GM19240 (cell line): Measurements from ENCODE around the gene KLHL2.
A peak's percentile ranks its signal among the peaks of the same experiment; 100 is the strongest.
"Not testable (repeated sequence)": the region's sequence is repeated elsewhere in the genome, so short reads cannot be mapped to it uniquely, and the experiment has no call there.

Experiments
- DNase-seq: peaks from one replicate; pipeline ENCODE4 v3.0.0; 2011; ENCODE audit warnings: low spot score; ENCODE audit not compliant: insufficient read length

Gene KLHL2

GRCh38 chr4:165232623-165233433, 25.5 kb downstream of the KLHL2 start:
- DNase-seq = not testable (repeated sequence)

GRCh38 chr4:165234766-165235165, 27.4 kb downstream of the KLHL2 start:
- no peak for DNase-seq

GRCh38 chr4:165236852-165237251, 29.5 kb downstream of the KLHL2 start:
- not testable (repeated sequence) for DNase-seq

GRCh38 chr4:165238041-165238640, 30.8 kb downstream of the KLHL2 start:
- not testable (repeated sequence) for DNase-seq

GRCh38 chr4:165240761-165241160, 33.4 kb downstream of the KLHL2 start:
- DNase-seq = not testable (repeated sequence)

GRCh38 chr4:165244148-165244547, 36.8 kb downstream of the KLHL2 start:
- DNase-seq = not testable (repeated sequence)

GRCh38 chr4:165244587-165245186, 37.3 kb downstream of the KLHL2 start:
- DNase-seq = not testable (repeated sequence)

GRCh38 chr4:165248102-165248501, 40.7 kb downstream of the KLHL2 start:
- no peak for DNase-seq

- not testable (repeated sequence) for DNase-seq
Observed at GRCh38 chr4:165248904-165249303, 41.5 kb downstream of the KLHL2 start.

GRCh38 chr4:165254771-165255170, 47.4 kb downstream of the KLHL2 start:
- not testable (repeated sequence) for DNase-seq

- DNase-seq = peak; percentile 2
Observed at GRCh38 chr4:165255439-165255838, 48.1 kb downstream of the KLHL2 start.

GRCh38 chr4:165256074-165256659, 48.8 kb downstream of the KLHL2 start:
- not testable (repeated sequence) for DNase-seq

GRCh38 chr4:165259776-165260175, 52.4 kb downstream of the KLHL2 start:
- DNase-seq = not testable (repeated sequence)

- not testable (repeated sequence) for DNase-seq
Observed at GRCh38 chr4:165262306-165262705, 54.9 kb downstream of the KLHL2 start.

GRCh38 chr4:165263466-165263865, 56.1 kb downstream of the KLHL2 start:
- DNase-seq = not testable (repeated sequence)

- DNase-seq = not testable (repeated sequence)
Observed at GRCh38 chr4:165269931-165270330, 62.6 kb downstream of the KLHL2 start.

GRCh38 chr4:165273443-165273842, 66.1 kb downstream of the KLHL2 start:
- not testable (repeated sequence) for DNase-seq

- DNase-seq = not testable (repeated sequence)
Observed at GRCh38 chr4:165275357-165275756, 68.0 kb downstream of the KLHL2 start.

GRCh38 chr4:165279531-165279930, 72.2 kb downstream of the KLHL2 start:
- DNase-seq = not testable (repeated sequence)

GRCh38 chr4:165284697-165285096, 77.3 kb downstream of the KLHL2 start:
- not testable (repeated sequence) for DNase-seq

- not testable (repeated sequence) for DNase-seq
Observed at GRCh38 chr4:165286619-165287340, 79.4 kb downstream of the KLHL2 start.
